LNCAP (cell line): Measurements from ENCODE around the gene PCSK2.

ENCODE experiments used
- CTCF ChIP-seq: fragments of 450-650 bp; IDR thresholded peaks from 2 replicates; pipeline ENCODE4 v1.5.1; 2017; ENCODE audit warnings: mild to moderate bottlenecking

PCSK2 gene

GRCh38 chr20:17469246-17470030 lies 242.6 kb downstream of the PCSK2 start:
- TF ChIP-seq CTCF = no peak

GRCh38 chr20:17470521-17470920 lies 243.7 kb downstream of the PCSK2 start:
- TF ChIP-seq CTCF = no peak

GRCh38 chr20:17470973-17471372 lies 244.1 kb downstream of the PCSK2 start:
- TF ChIP-seq CTCF = no peak

- no peak for TF ChIP-seq CTCF
Measured at GRCh38 chr20:17471606-17472187, 244.9 kb downstream of the PCSK2 start.

GRCh38 chr20:17473659-17474058 lies 246.8 kb downstream of the PCSK2 start:
- no peak for TF ChIP-seq CTCF

- no peak for TF ChIP-seq CTCF
Measured at GRCh38 chr20:17479063-17479657, 252.3 kb downstream of the PCSK2 start.

- no peak for TF ChIP-seq CTCF
Measured at GRCh38 chr20:17480696-17481095, 253.9 kb downstream of the PCSK2 start.
